IgD-negative memory B cell (primary cell): ENCODE measurements around the gene CUEDC2. TPM values are rescaled to one million over a fixed set of nuclear protein-coding genes. Genes with fewer than 3 reads are reported as not detected.
"Not testable (repeated sequence)": the region's sequence is repeated elsewhere in the genome, so short reads cannot be mapped to it uniquely, and the experiment has no call there.

Experiments
- H3K27ac Mint-ChIP-seq, 3 donors: one replicate each; pipeline ENCODE4 v1.8.0; 2020 to 2022; ENCODE audit warnings: mild to moderate bottlenecking in 3 of 3, mixed read lengths in 3 of 3, moderate library complexity in 1 of 3
- H3K27me3 Mint-ChIP-seq: one replicate; pipeline ENCODE4 v1.8.0; 2021; ENCODE audit warnings: mixed read lengths
- H3K36me3 Mint-ChIP-seq: one replicate; pipeline ENCODE4 v1.8.0; 2020; ENCODE audit warnings: mild to moderate bottlenecking, mixed read lengths
- H3K4me1 Mint-ChIP-seq, 3 donors: one replicate each; pipeline ENCODE4 v1.8.0; 2020 to 2022; ENCODE audit warnings: mixed read lengths in 3 of 3, mild to moderate bottlenecking in 1 of 3
- H3K4me3 Mint-ChIP-seq, 4 donors: one replicate each; pipeline ENCODE4 v1.8.0; 2020 to 2022; ENCODE audit warnings: mild to moderate bottlenecking in 4 of 4, mixed read lengths in 4 of 4, moderate library complexity in 3 of 4
- H3K9me3 Mint-ChIP-seq, 3 donors: one replicate each; pipeline ENCODE4 v1.8.0; 2020 to 2021; ENCODE audit warnings: mixed read lengths in 3 of 3, mild to moderate bottlenecking in 1 of 3
- polyA plus RNA-seq: library from polyadenylated mRNA; unstranded; fragments of 300-500 nt; fragmentation: Illumina TruSeq; gene quantifications from one replicate; pipeline ENCODE4 v1.2.3, GENCODE V29; 2021

Gene CUEDC2
- polyA plus RNA-seq, 1 donor from 2014 or later, result 51.8 TPM

DNA sequence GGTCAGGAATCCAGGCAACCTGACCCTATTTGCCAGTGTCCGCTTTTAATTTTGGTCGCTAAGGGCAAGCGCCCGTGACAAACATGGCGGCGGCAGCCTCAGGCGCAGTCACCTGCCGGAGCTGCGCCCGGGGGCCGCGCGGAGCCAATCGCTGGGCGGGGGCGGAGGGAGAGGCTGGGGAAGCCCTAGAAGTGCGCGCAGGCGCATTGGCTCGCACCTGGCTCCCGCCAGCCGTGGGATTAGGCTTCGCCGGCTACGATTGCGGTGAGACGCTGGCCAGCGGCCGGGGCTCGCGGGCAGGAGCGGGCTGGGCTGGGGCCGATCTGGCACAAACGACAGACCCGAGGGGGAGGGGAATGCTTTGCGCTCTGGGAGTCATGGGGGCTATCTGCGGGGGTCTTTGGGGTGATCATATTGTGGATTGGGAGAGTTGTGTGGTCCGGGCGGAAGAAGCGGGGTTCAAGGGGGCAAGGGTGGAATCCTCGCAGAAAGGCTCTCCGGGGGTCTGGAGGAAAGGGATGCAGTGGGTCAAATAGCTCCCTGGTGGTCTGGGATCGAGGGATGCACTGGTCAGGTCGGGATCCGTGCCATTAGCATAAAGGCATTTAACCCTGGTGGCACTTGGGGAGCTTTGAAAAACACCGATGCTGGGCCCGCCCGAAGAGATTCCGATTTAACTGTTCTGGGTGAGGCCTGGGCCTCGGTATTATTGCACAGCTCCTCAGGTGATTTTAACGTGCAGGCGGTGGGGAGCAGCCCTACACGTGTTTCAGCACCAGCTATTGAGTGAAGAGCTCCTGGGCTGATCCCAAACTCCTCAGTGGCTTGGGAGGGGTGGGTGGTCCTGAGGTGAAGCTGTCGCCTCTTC is 29.0 kb upstream of the CUEDC2 start:
- H3K9me3 Mint-ChIP-seq, result no peaks in the 10 kb centered on the region
- H3K4me1 Mint-ChIP-seq, result peaks cover 12 to 24% (median 20%) of the 10 kb centered on the region in 3 donors
- H3K36me3 Mint-ChIP-seq, result peaks cover 5% of the 10 kb centered on the region
- H3K4me3 Mint-ChIP-seq, result peak overlapping the region; percentile 87 to 98 (median 92)
- H3K27ac Mint-ChIP-seq, result peak overlapping the region; percentile 58 to 96 (median 85)
- no peaks in the 10 kb centered on the region for H3K27me3 Mint-ChIP-seq

- Mint-ChIP-seq H3K27ac (peak overlapping the region in 2 of 3 donors; percentile 58 to 85), H3K4me1 (peaks cover 12 to 24% (median 20%) of the 10 kb centered on the region in 3 donors), H3K9me3 (no peaks in the 10 kb centered on the region), H3K27me3 (no peaks in the 10 kb centered on the region), H3K36me3 (peaks cover 5% of the 10 kb centered on the region), H3K4me3 (peak overlapping the region; percentile 87 to 98 (median 92))
These were observed 28.4 kb upstream of the CUEDC2 start for GRCh38 chr10:102460836-102461186.

- Mint-ChIP-seq H3K4me3 (peak overlapping the region in 1 of 4 donors; percentile 40), H3K27me3 (no peaks in the 10 kb centered on the region), H3K4me1 (peaks cover 12 to 23% (median 20%) of the 10 kb centered on the region in 3 donors), H3K9me3 (no peaks in the 10 kb centered on the region), H3K27ac (peak overlapping the region in 2 of 3 donors; percentile 21 to 86), H3K36me3 (peaks cover 2% of the 10 kb centered on the region)
These were observed 26.3 kb upstream of the CUEDC2 start for GRCh38 chr10:102458656-102459055.

GRCh38 chr10:102457591-102458150 is 25.3 kb upstream of the CUEDC2 start:
- H3K36me3 Mint-ChIP-seq, result peaks cover 3% of the 10 kb centered on the region
- H3K27ac Mint-ChIP-seq, result peak overlapping the region in 1 of 3 donors; percentile 73
- H3K4me3 Mint-ChIP-seq, result peak overlapping the region in 2 of 4 donors; percentile 35 to 53
- peaks cover 12 to 25% (median 18%) of the 10 kb centered on the region in 3 donors for H3K4me1 Mint-ChIP-seq
- no peaks in the 10 kb centered on the region for H3K27me3 Mint-ChIP-seq
- H3K9me3 Mint-ChIP-seq, result no peaks in the 10 kb centered on the region

GRCh38 chr10:102455893-102456471 is 23.6 kb upstream of the CUEDC2 start:
- H3K36me3 Mint-ChIP-seq, result peaks cover 3% of the 10 kb centered on the region
- H3K27ac Mint-ChIP-seq, result peak overlapping the region in 1 of 3 donors; percentile 35
- H3K9me3 Mint-ChIP-seq, result no peaks in the 10 kb centered on the region
- H3K27me3 Mint-ChIP-seq, result no peaks in the 10 kb centered on the region
- H3K4me3 Mint-ChIP-seq, result peak overlapping the region in 1 of 4 donors; percentile 29
- H3K4me1 Mint-ChIP-seq, result peaks cover 9 to 21% (median 9%) of the 10 kb centered on the region in 3 donors

DNA sequence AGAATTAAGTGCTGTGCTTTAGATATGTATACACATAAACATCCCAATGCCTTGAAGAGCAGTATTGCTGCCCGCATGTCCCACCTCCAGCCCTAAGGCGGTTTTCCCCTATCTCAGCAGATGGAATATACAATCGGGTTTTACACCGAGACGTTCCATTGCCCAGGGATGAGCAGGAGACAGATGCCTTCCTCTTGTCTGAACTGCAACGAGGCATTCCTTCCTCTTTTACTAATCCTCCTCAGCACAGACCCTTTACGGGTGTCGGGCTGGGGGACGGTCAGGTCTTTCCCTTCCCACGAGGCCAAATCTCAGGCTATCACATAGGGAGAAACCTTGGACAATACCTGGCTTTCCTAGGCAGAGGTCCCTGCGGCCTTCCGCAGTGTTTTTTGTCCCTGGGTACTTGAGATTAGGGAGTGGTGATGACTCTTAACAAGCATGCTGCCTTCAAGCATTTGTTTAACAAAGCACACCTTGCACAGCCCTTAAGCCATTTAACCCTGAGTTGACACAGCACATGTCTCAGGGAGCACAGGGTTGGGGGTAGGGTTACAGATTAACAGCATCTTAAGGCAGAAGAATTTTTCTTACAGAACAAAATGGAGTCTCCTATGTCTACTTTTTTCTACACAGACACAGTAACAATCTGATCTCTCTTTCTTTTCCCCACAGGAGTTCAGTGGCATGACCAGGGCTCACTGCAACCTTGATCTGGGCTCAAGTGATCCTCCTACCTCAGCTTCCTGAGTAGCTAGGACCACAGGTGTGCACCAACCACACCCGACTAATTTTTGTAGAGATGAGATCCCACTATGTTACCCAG is 22.5 kb upstream of the CUEDC2 start:
- not testable (repeated sequence) for H3K27ac Mint-ChIP-seq, H3K27me3 Mint-ChIP-seq, H3K9me3 Mint-ChIP-seq, H3K36me3 Mint-ChIP-seq
- Mint-ChIP-seq H3K4me3 (peak overlapping the region in 1 of 4 donors; percentile 55), H3K4me1 (peaks cover 4 to 15% (median 5%) of the 10 kb centered on the region in 3 donors)

DNA sequence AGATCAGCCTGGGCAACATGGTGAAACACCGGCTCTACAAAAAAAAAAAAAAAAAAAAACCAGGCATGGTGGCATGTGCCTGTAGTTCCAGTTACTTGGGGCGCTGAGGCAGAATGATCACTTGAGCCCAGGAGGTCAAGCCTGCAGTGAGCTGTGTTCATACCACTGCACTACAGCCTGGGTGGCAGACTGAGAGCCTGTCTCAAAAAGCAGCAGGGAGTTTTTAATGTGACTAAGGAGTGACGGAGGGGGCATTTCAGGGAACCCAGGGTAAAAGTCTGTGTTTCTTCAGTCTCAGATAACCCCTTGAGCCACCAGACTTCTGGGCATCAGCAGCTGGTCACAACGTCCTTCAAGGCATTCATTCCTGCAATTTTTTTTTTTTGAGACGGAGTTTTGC is 21.1 kb upstream of the CUEDC2 start:
- Mint-ChIP-seq H3K9me3 (no peaks in the 10 kb centered on the region), H3K4me1 (peaks cover 10 to 22% (median 12%) of the 10 kb centered on the region in 3 donors), H3K36me3 (peaks cover 2% of the 10 kb centered on the region), H3K27ac (no peak overlapping the region), H3K27me3 (no peaks in the 10 kb centered on the region), H3K4me3 (no peak overlapping the region)

GRCh38 chr10:102452672-102453340 is 20.4 kb upstream of the CUEDC2 start:
- Mint-ChIP-seq H3K4me3 (peak overlapping the region in 2 of 4 donors; percentile 80 to 97), H3K27ac (no peak overlapping the region), H3K4me1 (peaks cover 10 to 22% (median 12%) of the 10 kb centered on the region in 3 donors), H3K36me3 (peaks cover 2% of the 10 kb centered on the region), H3K27me3 (no peaks in the 10 kb centered on the region), H3K9me3 (no peaks in the 10 kb centered on the region)

GRCh38 chr10:102451105-102451969 is 19.0 kb upstream of the CUEDC2 start, which contains the start of gene C10orf95:
TSS of gene C10orf95 (minus strand) at chr10:102451543. CDS start at chr10:102451093, 450 bp downstream.
- peaks cover 2% of the 10 kb centered on the region for H3K36me3 Mint-ChIP-seq
- peak within 1 kb of the TSS; percentile 92 to 99 (median 96) for H3K4me3 Mint-ChIP-seq
- H3K27ac Mint-ChIP-seq, result peak within 1 kb of the TSS; percentile 67 to 97 (median 95)
- H3K27me3 Mint-ChIP-seq, result no peaks in the 10 kb centered on the region
- peaks cover 8 to 18% (median 10%) of the 10 kb centered on the region in 3 donors for H3K4me1 Mint-ChIP-seq
- H3K9me3 Mint-ChIP-seq, result no peaks in the 10 kb centered on the region

DNA sequence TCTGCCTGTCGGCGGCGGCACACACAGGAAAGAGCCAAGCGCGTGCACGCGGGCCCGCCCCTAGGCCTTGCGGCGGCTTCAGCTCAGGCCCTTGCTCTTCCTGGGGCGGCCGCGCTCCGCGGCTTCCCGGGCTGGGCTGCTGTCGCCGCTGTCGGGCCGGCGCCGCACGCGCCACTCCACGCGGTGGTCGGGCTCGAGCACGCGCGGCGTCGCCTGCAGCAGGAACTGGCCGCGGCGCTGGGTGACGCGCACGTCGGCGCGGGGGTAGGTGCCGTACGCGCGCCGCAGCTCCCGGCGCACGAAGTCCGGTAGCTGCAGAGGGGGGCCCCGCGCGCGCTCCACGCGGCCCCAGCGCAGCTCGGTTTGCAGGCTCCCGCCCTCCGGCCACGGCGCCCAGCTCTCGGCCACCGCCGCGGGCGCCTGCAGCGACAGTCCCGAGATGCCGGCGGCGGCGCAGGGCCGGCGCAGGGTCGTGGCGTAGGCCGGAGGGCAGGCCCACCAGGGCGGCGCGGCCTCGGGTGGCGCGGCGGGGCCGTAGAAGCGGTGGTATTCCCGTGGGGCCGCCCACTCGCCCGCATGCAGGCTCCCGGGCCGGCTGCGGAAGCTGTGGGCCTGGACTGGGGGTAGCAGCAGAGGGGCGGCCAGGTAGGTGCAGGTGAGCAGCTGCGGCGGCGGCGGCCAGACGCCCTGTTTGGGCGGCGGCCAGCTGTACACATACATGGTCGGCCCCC is 18.2 kb upstream of the CUEDC2 start:
- no peaks in the 10 kb centered on the region for H3K27me3 Mint-ChIP-seq
- peak overlapping the region; percentile 95 to 99 (median 97) for H3K27ac Mint-ChIP-seq
- peaks cover 2% of the 10 kb centered on the region for H3K36me3 Mint-ChIP-seq

GRCh38 chr10:102450124-102450373 is 17.7 kb upstream of the CUEDC2 start:
- Mint-ChIP-seq H3K27me3 (no peaks in the 10 kb centered on the region), H3K27ac (peak overlapping the region; percentile 95 to 99 (median 97)), H3K36me3 (peaks cover 2% of the 10 kb centered on the region), H3K4me3 (peak overlapping the region; percentile 95 to 99 (median 98)), H3K4me1 (peaks cover 8 to 18% (median 10%) of the 10 kb centered on the region in 3 donors), H3K9me3 (no peaks in the 10 kb centered on the region)

More for the DNA sequence above, 18.2 kb upstream of the CUEDC2 start:
- Mint-ChIP-seq H3K4me3 (peak overlapping the region; percentile 95 to 99 (median 98)), H3K9me3 (no peaks in the 10 kb centered on the region), H3K4me1 (peaks cover 8 to 18% (median 10%) of the 10 kb centered on the region in 3 donors)

- H3K4me3 Mint-ChIP-seq, result peak overlapping the region; percentile 95 to 99 (median 98)
- peaks cover 2% of the 10 kb centered on the region for H3K36me3 Mint-ChIP-seq
- H3K9me3 Mint-ChIP-seq, result no peaks in the 10 kb centered on the region
- H3K27ac Mint-ChIP-seq, result peak overlapping the region; percentile 95 to 99 (median 97)
- peaks cover 8 to 18% (median 10%) of the 10 kb centered on the region in 3 donors for H3K4me1 Mint-ChIP-seq
- no peaks in the 10 kb centered on the region for H3K27me3 Mint-ChIP-seq
These were observed 17.1 kb upstream of the CUEDC2 start for GRCh38 chr10:102449321-102450123.
